ENCODE measurements around the gene CAMTA1.

The CAMTA1 gene

DNA sequence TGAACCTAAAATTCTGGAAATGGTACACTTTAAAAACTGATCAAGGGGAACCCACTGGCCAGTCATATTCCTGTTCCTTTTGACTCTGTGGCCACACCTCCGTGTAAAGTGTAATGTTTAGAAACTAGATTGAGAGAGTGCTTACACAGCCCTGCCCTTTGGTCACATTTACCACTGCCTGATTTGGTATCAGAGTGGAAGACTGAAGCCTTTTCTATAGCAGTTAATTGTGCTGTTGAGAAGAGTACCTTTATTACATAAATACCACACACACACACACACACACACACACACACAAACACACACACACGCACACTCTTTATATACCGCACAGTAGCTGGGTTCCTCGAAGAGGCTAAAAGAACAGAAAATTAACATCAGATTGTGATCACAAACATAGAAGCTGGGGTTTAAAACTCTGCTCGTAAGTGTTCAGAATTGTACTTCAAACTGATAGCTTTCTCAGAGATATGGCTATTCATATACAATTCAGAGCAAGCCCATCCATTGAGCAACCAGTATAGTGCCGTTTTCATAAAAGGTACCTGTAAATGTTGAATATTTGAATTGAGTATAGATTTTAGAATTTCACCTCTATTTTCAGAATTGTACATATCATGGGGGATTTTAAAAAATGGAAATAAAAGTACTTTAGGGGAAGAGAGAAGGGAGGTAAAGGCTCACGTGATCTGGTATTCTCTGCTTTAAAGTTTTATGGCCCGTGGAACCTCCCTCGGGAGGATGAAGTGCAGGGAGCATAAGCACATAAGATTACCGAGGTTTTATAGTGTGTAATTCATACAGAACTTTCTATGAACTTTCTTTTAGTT, 37.5 kb downstream of the CAMTA1 start:
- no peak for ATAC-seq (ENCODE audit: low read depth)
- TF ChIP-seq CTCF (IDR thresholded peaks at IDR 0.05; ENCODE audit: poor library complexity, severe bottlenecking) = no peak
- DNase-seq (ENCODE audit: low spot score) = no peak
- Histone ChIP-seq H3K4me3 (ENCODE audit: severe bottlenecking) (no peak overlapping the region), H3K9me3 (ENCODE audit: severe bottlenecking) (no peaks in the 10 kb centered on the region), H3K36me3 (ENCODE audit: low read depth) (0 out of 2 replicates have a peak, but pooled peaks cover 9% of the 10 kb centered on the region), H3K4me1 (ENCODE audit: insufficient read depth, poor library complexity, severe bottlenecking) (no peaks in the 10 kb centered on the region), H3K27ac (ENCODE audit: poor library complexity, severe bottlenecking) (no peak overlapping the region), H3K27me3 (ENCODE audit: insufficient read depth, poor library complexity, severe bottlenecking) (no peaks in the 10 kb centered on the region)

GRCh38 chr1:6823793-6824192, 38.5 kb downstream of the CAMTA1 start:
- Histone ChIP-seq H3K27me3 (ENCODE audit: insufficient read depth, poor library complexity, severe bottlenecking) (no peaks in the 10 kb centered on the region), H3K4me1 (ENCODE audit: insufficient read depth, poor library complexity, severe bottlenecking) (no peaks in the 10 kb centered on the region), H3K9me3 (ENCODE audit: severe bottlenecking) (no peaks in the 10 kb centered on the region), H3K4me3 (ENCODE audit: severe bottlenecking) (no peak overlapping the region), H3K36me3 (ENCODE audit: low read depth) (0 out of 2 replicates have a peak, but pooled peaks cover 9% of the 10 kb centered on the region), H3K27ac (ENCODE audit: poor library complexity, severe bottlenecking) (no peak overlapping the region)
- no peak for ATAC-seq (ENCODE audit: low read depth)
- no peak for DNase-seq (ENCODE audit: low spot score)
- no peak for TF ChIP-seq CTCF (IDR thresholded peaks at IDR 0.05; ENCODE audit: poor library complexity, severe bottlenecking)

DNA sequence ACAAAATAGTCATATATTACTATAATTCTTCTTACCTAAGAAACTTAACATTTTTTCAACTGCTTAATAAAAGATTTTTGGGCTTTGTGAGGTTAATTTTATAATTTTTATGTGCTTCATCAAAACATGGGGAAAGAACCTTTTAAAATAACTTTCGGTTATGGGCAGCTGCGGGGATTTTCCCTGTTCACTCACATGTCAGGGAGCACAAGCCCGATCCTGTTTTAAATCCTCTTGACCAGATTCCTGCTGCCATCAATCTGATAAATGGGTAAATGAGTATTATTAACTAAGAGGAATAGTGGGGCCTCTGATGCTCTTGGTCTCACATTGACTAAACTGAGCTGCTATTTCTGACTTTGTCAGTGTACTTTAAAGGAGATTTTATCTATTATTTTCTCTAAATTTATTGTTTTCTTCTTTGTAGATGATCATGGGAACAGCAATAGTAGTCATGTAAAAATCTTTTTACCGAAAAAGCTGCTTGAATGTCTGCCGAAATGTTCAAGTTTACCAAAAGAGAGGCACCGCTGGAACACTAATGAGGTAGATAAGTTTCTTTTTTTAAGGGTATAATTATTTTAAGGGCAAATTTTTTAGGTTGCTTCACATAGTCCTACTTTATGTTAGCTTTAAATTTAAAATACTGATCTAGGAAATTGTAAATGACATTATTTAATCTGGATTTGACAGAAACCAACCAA, 39.6 kb downstream of the CAMTA1 start:
- no peak overlapping the region for H3K4me3 ChIP-seq (ENCODE audit: severe bottlenecking)
- no peak overlapping the region for H3K27ac ChIP-seq (ENCODE audit: poor library complexity, severe bottlenecking)
- H3K36me3 ChIP-seq (ENCODE audit: low read depth) = 0 out of 2 replicates have a peak, but pooled peaks cover 9% of the 10 kb centered on the region
- no peak for TF ChIP-seq CTCF (IDR thresholded peaks at IDR 0.05; ENCODE audit: poor library complexity, severe bottlenecking)
- H3K27me3 ChIP-seq (ENCODE audit: insufficient read depth, poor library complexity, severe bottlenecking) = no peaks in the 10 kb centered on the region
- H3K9me3 ChIP-seq (ENCODE audit: severe bottlenecking) = no peaks in the 10 kb centered on the region
- DNase-seq (ENCODE audit: low spot score) = no peak
- H3K4me1 ChIP-seq (ENCODE audit: insufficient read depth, poor library complexity, severe bottlenecking) = no peaks in the 10 kb centered on the region
- no peak for ATAC-seq (ENCODE audit: low read depth)

GRCh38 chr1:6825828-6826227, 40.6 kb downstream of the CAMTA1 start:
- no peak for TF ChIP-seq CTCF (IDR thresholded peaks at IDR 0.05; ENCODE audit: poor library complexity, severe bottlenecking)
- ATAC-seq (ENCODE audit: low read depth) (no peak), DNase-seq (ENCODE audit: low spot score) (no peak)
- Histone ChIP-seq H3K36me3 (ENCODE audit: low read depth) (0 out of 2 replicates have a peak, but pooled peaks cover 9% of the 10 kb centered on the region), H3K27me3 (ENCODE audit: insufficient read depth, poor library complexity, severe bottlenecking) (no peaks in the 10 kb centered on the region), H3K9me3 (ENCODE audit: severe bottlenecking) (no peaks in the 10 kb centered on the region), H3K27ac (ENCODE audit: poor library complexity, severe bottlenecking) (no peak overlapping the region), H3K4me3 (ENCODE audit: severe bottlenecking) (no peak overlapping the region), H3K4me1 (ENCODE audit: insufficient read depth, poor library complexity, severe bottlenecking) (no peaks in the 10 kb centered on the region)

All from RWPE2 (cell line).